ENCODE measurements around the gene XYLT1.
"Not testable (repeated sequence)": the region's sequence is repeated elsewhere in the genome, so short reads cannot be mapped to it uniquely, and the experiment has no call there.

XYLT1 gene

DNA sequence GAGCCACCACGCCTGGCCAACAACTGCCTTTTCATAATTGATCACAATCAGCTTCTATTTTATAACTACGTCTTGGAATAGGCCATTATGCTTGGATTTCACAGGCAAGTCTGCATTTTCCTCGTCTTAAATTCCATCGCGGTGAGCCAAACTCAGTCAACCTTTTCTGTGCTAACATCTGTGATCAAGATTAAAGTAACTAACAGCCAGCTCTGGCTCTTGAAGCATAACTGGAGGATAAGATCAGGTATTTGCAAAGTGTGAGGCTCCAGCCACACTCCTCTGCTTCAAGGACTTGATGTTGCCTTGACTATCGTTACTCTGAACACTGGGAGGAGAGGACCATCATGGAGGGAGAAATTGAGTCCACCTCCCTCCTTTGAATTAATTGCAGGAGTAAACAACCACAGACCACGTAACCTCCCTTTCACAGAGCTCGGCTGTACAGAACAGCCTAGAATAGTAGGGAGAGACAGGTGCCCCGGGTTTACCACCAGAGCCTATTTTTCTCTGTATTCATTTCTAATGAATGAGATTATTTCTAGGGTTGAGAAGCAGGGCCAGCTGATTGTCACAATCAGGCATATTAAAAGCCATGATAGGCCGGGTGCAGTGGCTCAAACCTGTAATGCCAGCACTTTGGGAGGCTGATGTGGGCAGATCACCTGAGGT lies 143.0 kb downstream of the XYLT1 start:
- no peak for DNase-seq

GRCh38 chr16:17325476-17326143 lies 145.2 kb downstream of the XYLT1 start:
- no peak for DNase-seq

DNA sequence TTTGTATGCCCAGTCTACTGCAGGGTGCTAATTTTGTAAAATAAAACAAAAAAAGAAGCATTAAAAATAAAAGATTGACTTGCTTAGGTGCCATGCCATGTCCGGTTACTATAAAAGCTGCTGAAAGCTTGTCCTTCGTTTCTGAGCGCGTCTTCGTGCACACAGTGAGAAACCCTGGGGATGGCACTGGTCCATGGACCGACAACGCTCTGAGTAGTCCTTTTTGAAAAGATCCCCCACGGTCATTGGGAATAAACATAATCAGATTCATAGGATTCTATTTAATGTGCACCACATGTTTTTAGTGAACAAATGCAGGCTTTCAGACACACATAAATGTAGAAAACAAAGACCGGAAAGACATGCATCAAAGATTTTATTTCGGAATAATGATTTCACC lies 146.3 kb downstream of the XYLT1 start:
- DNase-seq, result no peak

DNA sequence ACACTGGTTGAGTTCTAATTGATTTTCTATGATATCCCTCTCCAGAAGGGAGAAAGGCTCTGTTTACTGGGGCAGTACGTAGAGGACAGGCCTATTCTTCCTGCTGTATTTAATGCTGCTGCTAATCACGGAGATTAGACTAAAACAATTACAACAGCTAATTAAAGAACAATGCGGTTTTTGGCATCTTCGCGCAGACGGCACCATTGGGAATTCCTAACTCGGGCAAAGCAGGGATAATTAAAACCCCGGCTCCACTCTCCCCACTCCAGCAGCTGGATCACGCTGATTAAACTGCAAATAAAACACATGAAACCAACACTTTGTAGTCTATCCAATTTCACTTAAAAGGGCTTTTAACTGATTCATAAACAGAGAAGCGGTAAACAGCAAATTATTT lies 147.6 kb downstream of the XYLT1 start:
- no peak for DNase-seq

DNA sequence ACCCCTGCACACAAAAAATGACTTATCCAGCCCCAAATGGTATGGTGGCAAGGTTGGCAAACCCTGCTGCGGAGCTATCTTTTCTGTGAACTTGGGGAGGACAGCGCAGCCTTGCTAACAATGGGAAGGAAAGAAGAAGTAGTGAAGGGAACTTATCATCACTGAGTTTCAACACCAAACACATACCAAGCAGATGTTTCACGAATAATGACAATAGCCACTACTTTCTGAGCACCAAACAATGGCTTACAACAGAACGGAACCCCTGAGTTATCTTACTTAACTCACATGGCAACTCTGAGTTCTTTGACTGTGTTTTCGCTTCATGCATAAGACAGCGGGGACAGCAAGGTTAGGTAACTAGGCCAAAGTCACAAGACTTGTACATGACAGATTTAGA lies 148.9 kb downstream of the XYLT1 start:
- DNase-seq, result no peak

DNA sequence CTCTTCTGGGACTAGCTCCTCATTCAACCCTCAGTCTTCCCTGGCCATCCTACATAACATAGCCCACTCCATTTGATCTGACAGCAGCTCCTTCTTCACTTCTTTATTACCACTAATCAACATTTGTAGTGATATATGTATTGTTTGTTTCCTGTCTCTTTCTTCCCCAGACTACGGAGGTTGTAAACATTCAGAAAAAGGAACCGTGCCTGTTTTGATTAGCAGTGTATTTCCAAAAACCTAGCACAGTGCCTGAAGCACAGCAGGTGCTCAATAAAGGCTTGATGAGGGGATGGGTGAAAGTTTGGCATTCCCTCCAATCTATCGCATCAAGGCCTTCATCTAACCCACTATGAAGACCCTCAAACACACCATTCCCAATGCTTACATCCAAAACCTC lies 150.8 kb downstream of the XYLT1 start:
- DNase-seq, result no peak

DNA sequence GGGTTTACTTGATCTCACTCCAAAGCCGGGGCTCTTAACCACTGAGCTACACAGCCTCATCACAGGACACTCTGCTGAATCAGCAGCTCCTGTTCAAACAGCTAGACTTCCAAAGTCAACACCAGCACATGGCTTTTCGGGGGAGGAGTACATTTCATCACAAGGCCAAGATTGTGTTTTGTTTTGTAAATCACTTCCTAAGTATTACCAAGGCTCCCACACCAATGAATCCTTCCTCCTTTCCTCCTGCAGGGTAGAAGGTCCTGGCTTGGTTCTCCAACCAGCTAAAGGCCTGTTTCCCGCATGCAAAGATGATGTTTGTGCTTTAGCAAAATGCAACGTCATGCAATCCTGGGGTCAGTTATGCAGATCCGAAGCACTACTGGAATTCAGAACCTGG lies 152.5 kb downstream of the XYLT1 start:
- DNase-seq, result no peak

DNA sequence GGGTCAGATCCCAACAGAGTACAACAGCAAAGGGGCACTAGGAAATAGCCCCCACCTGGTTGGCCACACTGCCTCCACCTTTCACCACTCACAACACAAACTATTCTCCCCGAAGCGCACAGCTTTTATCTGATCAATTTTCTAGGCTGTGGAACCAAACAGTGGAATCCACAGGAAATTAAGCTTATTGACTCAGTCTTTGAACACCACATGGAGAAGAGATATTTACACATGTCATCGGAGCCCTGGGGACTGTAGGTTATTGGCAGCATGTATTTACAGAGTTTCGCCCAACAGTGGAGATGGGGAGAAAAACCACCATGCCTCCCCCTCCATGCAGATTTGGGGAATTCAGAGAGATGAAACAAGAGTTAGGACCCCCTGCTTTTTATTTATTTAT lies 154.8 kb downstream of the XYLT1 start:
- DNase-seq, result no peak

DNA sequence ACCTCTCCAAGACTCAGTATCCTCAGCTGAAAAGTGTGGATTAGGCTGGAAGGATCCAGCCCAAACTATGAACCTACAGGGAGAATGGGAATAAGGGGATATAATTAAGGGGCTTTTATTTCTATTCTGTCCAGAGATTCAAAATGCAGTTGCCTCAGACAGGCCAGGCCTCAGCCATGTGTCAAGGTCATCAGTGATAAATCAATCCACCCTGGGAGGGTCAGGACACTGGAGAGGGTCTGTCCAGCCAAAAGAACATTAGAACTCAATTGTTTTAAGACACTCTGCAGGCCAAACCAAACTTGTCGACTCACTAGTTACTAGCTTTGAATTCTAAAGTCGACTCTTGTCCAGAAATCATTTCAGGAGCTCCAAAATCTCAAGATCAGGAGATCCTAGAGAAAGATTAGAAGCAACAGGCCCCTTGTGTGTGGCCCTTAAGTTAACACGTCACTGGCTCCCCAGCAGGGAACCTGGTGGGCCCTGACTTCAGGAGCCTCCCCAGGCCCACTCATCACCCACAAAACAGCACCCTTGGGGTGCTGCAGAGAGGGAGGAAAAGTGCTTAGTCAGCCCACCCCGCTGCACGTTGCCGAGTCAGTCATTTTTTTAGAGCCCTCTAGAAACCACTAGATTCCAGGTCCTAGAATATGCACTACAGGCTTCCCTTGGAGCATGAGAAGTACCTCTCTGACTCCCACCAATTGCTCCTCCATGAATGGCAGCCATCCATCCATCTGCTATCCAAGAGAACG lies 156.8 kb downstream of the XYLT1 start:
- DNase-seq, result no peak

GRCh38 chr16:17313085-17313611 lies 157.6 kb downstream of the XYLT1 start:
- no peak for DNase-seq

- DNase-seq, result no peak
These were observed 158.6 kb downstream of the XYLT1 start for GRCh38 chr16:17312094-17312710.

DNA sequence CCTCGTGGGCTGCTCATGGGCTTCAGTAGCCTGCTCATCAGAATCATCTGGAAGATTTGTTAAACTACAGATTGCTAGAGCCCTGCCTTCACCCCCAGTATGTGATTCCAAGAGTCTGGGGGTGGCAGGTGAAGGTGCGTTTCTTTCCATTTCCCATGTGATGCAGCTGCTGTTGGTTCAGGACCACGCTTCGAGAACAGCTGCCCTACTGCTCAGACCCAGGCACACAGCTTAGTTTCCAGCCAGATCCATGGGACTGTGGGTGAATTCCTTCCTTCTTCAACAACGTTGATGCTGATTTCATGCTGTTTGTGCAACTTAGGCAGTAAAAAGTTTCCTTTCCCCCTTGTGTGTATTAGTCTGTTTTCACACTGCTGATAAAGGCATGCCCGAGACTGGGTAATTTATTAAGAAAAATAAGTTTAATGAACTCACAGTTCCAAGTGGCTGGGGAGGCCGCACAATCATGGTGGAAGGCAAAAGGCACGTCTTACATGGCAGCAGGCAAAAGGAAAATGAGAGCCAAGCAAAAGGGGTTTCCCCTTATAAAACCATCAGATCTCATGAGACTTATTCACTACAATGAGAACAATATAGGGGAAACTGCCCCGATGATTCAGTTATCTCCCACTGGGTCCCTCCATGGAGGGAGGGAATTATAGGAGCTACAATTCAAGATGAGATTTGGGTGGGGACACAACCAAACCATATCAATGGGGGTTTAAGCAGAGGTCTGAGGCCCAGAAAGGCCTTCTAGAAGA lies 159.2 kb downstream of the XYLT1 start:
- no peak for DNase-seq

- DNase-seq, result no peak
These were observed 161.2 kb downstream of the XYLT1 start for GRCh38 chr16:17309510-17309909.

GRCh38 chr16:17308186-17308585 lies 162.6 kb downstream of the XYLT1 start:
- DNase-seq, result no peak

DNA sequence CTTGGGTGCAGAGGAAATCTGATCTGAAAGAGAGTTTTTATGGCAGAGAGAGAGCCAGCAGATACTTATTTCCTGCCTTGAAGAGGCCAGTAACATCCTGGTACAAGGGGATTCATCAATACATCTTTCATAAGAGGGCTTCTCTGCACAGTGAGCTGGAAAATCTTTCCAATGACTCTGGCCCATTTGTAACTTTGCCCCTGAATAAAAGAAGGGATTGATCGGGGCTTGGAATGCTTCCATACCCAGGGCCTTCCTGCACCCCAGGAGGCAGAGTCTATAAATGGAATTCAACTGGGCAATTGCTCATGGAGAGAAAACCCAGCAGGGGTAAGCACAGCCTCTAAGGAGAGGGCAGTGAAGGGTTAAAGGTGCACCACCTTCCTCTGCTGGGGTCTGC lies 163.3 kb downstream of the XYLT1 start:
- DNase-seq, result no peak

DNA sequence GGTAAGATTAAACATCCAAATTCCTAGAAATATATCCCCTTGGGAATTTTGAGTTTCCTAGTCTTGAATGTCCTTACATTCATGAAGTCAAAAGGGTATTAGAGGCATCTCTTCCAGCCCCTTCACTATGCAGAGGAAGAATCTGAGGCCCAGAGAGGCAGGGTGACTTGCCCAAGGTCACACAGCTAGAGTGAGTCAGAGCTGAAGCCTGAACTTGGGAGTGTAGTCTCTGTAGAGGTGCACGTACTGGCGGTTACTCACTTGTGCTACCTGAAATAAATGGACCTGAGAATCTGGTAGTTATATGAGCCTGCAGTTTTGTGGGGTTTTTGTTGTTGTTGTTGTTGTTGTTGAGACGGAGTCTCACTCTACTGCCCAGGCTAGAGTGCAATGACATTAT lies 164.0 kb downstream of the XYLT1 start:
- no peak for DNase-seq

GRCh38 chr16:17306211-17306610 lies 164.5 kb downstream of the XYLT1 start:
- not testable (repeated sequence) for DNase-seq

- no peak for DNase-seq
These were observed 165.1 kb downstream of the XYLT1 start for GRCh38 chr16:17305694-17306093.

- no peak for DNase-seq
These were observed 166.2 kb downstream of the XYLT1 start for GRCh38 chr16:17304491-17305119.

- no peak for DNase-seq
These were observed 166.7 kb downstream of the XYLT1 start for GRCh38 chr16:17304106-17304490.

DNA sequence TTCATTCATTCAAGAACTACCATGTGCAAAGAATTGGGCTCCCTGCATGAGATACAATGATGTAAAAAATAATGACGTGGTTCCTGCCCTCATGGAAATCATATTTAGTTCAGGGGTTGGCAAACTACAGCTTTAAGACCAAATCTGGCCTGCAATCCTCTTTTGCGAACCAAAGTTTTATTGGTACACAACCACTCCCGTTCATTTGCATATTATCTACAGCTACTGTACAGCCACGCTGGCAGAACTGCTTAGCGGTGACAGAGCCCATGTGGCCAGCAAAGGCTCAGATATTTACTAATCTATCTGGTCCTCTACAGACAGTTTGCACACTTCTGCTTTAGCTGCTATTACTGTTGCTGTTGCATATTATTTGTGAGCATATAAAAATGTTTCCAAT lies 167.7 kb downstream of the XYLT1 start:
- no peak for DNase-seq

GRCh38 chr16:17302620-17303019 lies 168.1 kb downstream of the XYLT1 start:
- DNase-seq, result no peak
